Stimulated activated CD8-positive, alpha-beta memory T cell treated with anti-CD3 and anti-CD28 coated beads, Interleukin-2, amount 100 ng/mL, for 48 hours (primary cell): ENCODE data around the gene PLAAT4.
"Not testable (repeated sequence)": the region's sequence is repeated elsewhere in the genome, so short reads cannot be mapped to it uniquely, and the experiment has no call there.

ENCODE experiments used
- DNase-seq, 2 donors: peaks; one replicate each; pipeline ENCODE4 v3.0.0-alpha.2; 2020; ENCODE audit warnings: low read depth in 2 of 2

The PLAAT4 gene

DNA sequence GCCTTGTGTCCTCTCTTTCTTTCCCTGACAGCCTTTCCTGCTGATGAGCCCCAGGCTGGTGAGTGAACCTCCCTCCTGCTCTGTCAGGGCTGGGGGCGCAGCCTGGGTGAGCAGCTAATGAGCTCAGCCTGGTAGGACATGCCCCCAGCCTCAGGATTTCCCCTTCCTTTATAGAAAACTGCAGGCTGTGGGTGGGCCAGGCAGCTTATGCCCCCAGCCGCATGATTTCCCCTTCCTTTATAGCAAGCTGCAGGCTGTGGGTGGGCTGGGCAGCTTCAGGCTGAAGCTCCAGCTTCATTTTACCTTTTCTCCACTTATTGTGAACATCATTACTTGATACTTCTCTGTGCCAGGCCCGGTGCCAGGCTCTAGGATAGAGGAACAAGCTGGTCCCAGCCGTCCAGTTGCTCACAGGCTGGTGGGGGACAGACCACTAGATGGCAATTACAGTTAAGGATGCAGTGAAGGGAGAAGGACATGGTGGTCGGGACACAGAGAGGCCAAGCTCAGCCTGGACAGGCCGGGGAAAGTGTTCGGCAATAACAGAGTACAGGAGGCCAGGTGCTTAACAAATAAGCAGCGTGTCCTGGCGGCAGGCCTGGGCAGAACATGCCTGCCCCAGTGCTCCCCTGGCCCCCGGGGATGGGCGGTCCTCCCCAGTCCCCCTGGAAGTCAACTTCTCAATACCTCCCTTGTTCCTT lies 25.4 kb upstream of the PLAAT4 start:
- DNase-seq, result no peak

DNA sequence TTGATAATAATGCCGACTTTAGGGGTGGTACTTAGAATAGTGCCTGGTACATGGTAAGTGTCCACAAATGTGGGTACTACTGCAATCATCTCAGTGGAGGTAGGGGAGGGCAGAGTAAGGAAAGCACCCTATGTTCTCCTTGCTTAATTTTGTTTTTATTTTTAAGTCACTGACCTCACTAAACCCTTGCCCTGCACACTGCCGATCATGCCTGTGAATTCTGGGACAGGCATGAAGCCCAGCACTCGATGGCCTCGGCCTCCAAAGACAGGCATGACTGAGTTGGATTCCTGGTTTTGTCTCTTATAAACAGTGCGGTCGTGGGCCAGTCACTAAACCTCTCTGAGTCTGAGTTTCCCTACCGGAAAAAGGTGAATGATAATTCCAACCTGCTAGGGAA lies 23.8 kb upstream of the PLAAT4 start:
- DNase-seq, result no peak

DNA sequence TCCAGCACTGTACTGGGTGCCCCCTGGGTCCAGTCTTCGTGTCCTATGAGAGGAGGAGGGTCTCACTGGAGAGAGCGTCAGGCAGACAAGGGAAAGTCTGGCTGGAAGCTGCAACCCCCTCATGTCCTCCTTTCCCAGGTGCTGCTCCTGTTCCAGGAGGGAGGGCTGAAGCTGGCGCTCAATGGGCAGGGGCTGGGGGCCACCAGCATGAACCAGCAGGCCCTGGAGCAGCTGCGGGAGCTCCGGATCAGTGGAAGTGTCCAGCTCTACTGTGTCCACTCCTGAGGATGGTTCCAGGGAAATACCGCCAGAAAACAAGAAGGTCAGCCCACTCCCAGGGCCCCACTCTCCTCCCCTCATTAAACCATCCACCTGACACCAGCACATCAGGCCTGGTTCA lies 20.5 kb upstream of the PLAAT4 start:
- no peak for DNase-seq

DNA sequence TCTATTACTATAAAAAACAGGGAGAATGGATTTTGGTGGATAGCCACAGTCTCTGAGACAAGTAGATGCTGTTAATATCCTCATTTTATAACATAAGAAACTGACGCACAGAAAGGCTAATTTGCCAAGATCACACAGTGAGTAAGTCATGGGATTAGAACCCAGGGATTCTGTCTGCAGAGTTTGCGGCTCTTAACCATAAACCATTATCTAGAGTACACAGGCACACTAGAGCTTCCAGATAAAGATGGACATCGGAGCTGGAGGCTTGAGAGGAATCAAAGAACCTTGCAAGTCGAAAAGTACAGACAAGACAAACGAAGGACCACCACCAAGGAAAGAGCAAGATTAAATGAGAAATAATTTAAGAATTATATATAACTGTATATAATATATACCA lies 19.5 kb upstream of the PLAAT4 start:
- DNase-seq, result no peak

DNA sequence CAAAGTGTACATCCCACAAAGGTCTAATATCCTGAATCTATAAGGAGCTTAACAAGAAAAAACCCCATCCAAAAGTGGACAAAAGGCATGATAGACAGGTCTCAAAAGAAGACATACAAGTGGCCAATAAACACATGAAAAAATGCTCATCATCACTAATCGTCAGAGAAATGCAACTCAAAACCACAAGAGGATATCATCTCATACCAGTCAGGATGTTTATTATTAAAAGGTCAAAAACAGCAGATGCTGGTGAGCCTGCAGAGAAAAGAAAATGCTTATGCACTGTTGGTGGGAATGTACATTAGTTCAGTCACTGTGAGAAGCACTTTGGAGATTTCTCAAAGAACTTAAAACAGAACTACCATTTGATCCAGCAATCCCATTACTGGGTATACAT lies 18.1 kb upstream of the PLAAT4 start:
- DNase-seq, result no peak

DNA sequence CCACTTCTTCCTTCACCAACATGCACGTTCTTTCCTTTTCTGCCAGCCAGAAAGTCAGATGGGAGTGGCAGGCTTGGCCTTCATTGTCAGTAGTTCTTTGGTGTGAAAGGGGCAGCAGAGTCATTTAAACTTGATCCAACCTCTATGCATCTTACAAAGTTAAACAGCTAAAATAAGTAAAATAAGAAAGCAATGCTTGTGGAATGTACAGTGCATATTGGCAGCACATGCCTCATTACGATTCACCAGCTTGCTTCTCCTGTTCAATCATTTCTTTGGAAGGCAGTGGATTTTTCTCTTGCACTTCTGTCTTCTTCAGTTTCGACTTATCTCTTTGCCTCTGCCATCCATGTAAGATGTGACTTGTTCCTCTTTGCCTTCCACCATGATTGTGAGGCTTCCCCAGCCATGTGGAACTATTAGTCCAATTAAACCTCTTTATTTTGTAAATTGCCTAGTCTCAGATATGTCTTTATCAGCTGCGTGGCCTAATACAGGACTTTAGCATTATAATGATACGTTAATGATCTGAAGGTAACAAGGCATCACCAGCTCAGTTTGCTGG lies 15.9 kb upstream of the PLAAT4 start:
- no peak for DNase-seq

DNA sequence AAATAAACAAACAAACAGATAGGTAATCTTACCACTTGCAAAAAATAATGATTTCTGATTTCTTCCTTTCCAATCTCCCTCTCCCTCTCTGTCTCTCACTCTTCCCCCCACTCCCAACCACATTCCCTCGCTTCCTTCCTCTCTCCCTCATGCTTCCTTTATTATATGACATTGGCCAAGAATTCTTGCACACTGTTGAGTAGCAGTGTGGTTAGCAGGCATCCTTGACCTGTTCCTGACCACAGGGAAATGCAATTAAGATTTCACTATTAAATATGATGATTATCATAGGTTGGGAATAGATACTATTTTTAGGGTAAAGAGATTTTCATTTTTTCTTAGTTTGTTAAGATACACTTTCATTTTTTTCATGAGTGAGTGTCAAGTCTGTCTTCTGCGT lies 14.7 kb upstream of the PLAAT4 start:
- DNase-seq, result no peak

DNA sequence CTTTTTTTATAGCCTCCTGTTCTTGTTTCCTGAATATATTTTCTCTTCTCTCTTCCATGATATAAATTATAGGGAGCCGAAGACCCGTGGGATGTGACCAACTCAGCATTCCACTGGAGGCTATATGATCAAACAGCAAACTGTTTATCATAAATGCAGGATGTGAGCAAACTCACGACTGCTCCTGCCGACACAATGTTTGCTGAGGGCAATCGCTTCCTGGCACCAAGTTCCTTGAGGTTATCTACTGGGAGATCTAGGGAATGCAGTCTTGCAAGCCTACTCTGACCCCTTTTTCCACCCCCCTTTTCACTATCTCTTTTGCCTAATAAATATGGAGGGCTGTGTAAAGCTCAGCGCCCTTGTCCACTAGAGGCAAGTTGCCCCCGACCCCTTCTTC lies 13.5 kb upstream of the PLAAT4 start:
- no peak for DNase-seq

DNA sequence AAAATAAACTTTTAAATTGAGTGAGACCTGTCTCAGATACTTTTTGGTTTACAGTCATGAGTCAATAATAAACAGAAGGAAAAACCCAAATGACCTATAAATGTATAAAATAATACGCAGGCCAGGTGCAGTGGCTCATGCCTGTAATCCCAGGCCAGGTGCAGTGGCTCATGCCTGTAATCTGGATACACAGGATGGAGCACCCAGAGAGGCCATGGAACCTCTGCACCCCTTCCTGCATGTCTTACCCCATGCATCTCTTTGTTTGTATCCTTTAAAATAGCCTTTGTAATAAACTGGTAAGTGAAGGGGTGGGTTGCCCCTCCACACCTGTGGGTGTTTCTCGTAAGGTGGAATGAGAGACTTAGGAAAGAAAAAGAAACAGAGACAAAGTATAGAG lies 8.9 kb upstream of the PLAAT4 start:
- DNase-seq, result no peak

DNA sequence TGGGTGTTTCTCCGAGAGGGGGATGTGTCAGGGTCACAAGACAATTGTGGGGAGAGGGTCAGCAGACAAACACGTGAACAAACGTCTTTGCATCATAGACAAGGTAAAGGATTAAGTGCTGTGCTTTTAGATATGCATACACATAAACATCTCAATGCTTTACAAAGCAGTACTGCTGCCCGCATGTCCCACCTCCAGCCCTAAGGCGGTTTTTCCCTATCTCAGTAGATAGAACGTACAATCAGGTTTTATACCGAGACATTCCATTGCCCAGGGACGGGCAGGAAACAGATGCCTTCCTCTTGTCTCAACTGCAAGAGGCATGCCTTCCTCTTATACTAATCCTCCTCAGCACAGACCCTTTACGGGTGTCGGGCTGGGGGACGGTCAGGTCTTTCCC lies 8.5 kb upstream of the PLAAT4 start:
- not testable (repeated sequence) for DNase-seq

DNA sequence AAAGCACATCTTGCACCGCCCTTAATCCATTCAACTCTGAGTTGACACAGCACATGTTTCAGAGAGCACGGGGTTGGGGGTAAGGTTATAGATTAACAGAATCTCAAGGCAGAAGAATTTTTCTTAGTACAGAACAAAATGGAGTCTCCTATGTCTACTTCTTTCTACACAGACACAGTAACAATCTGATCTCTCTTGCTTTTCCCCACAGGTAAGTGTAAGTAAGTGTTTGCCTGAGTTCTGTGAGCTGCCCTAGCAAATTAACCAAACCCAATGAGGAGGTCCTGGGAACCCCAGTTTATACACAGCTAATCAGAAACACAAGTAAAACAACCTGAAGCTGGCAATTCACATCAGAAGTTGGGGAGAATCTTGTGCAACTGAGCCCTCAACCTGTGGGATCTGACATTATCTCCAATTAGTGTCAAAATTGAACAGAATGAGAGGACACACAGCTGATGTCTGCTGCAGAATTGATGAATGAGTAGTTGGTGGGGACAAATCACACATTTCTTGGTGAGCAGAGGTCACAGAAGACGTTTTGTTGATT lies 7.8 kb upstream of the PLAAT4 start:
- DNase-seq, result not testable (repeated sequence)

DNA sequence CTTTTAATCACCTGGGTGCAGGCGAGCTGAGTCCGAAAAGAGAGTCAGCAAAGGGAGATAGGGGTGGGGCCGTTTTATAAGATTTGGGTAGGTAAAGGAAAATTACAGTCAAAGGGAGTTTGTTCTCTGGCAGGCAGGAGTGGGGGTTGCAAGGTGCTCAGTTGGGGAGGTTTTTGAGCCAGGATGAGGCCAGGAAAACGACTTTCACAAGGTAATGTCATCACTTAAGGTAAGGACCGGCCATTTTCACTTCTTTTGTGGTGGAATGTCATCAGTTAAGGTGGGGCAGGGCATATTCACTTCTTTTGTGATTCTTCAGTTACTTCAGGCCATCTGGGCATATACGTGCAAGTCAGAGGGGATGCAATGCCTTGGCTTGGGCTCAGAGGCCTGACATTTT lies 7.2 kb upstream of the PLAAT4 start:
- not testable (repeated sequence) for DNase-seq

DNA sequence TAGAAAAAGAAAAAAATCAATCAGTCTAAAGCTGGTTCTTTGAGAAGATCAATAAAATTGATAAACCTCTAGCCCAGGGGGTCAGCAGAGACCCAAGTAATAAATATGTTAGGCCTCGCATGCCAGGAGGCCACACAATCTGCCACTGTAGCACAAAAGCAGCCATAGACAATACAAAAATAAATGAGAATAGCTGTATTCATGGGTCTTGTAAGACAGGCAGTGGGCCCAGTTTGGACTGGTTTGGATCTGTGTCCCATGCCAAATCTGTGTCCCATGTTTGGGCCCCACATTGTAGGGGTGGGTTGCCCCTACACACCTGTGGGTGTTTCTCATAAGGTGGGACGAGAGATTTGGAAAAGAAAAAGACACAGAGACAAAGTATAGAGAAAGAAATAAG lies 6.6 kb upstream of the PLAAT4 start:
- DNase-seq, result no peak

DNA sequence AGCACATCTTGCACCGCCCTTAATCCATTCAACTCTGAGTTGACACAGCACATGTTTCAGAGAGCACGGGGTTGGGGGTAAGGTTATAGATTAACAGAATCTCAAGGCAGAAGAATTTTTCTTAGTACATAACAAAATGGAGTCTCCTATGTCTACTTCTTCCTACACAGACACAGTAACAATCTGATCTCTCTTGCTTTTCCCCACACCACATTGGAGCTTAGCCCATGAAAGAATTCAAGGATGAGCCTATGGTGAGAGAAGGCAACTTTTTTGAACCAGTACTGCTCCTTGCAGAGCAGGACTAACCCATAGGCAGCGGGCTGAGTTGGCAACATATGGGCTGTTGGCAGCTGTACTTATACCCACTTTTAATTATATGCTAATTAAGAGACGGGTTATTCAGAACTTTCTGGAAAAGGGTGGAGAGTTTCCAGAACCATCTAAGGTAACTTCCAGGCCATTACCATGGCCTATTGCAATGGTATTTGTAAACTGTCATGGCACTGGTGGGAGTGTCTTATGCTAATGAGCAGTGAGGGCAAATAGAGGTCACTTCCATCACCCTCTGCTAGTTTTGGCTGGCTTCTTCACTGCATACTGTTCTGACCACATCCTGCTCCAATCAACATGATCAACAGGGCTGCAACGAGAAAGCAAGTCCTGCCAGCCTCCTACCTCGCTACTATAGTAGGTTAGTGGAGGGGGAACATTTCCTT lies 5.4 kb upstream of the PLAAT4 start:
- not testable (repeated sequence) for DNase-seq

DNA sequence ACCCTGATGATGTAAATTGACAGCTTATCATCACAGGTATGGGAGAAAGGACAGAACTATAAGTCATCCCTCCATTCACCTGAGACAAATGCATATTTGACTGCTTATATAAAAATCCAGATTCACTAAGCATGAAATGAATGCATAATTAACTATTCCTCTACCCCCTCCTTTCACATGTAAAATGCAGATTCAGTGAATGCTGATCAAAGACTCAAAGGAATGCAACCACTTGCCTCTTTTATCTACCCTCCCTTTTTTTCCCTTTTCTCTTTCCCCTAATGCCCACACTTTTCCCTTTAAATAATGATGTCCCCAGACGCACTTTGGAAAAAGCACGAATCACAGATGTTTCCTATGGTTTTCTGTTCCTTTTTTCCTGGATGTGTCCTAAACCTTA lies 4.5 kb upstream of the PLAAT4 start:
- no peak for DNase-seq

DNA sequence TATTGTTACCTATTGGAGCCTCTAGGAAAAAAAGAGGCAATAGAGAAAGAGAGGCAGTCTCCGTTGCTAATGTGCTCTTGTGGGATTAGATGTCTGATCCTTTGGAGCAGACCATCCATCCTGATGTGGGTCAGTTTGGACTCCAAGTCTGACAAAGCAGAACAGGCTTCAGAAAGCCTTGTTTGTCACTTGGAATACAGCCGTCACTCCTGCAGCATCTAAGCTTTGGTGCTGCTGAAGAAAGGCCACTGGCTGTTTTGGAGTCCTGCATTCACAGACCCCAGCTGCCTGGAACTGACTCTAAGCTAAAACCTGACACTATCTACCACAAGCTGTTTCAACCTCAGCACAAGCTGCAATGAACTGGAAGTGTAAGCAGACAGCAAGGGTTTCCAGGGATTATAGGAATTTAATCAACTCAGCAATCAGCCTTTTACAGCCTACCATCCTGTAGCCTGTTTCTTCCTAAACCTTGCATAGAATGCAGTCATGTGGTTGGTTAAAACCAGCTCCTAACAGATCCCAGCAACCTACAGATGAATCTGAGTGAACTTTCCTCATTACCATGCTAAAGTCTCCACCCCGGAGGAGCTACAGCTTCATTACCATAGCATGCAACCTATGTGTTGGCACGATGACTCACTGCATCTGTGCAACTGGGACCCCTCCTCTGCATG lies 3.7 kb upstream of the PLAAT4 start:
- no peak for DNase-seq

DNA sequence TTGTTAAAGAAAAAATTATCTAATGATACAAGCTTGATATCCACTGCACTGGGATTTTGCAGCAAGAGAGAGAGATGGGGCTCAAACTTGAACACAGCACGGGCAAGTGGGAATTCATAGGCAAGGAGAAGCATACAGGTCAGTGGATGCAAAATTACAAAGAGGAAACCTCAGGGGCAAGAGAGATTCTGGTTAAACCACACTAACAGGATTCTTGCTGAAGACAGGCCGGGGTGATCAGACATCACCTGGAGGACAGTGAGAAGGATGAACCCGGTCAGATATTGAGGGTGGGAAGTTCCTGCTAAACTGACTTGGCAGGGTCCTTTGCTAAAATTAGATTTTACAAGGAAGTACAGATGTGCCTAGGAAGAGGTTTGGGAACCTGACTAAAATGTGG lies 2.5 kb upstream of the PLAAT4 start:
- no peak for DNase-seq

DNA sequence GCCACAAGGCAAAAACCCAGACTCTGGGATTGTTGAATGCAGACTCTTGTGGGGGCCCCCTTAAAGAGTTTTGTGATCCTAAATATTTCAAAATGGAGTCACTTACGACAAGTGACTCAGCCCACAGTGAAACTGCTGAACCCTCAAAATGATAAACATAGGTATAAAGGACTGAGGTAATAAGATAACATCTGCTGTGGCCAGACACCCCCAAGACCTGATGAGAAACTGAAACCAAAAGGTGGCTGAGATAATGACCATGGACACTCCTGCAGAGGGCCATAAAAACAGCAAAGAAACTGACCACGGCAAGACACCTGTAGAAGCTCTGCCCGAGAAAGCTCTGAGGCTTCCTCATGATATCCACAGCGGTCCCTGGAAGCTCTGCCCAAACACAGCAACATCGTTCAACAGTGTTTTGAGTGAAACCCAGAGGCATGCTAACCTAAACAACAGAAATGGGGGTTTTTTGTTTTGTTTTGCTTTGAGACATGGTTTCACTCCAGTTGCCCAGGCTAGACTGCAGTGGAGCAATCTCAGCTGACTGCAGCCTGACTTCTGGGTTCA lies 1.6 kb upstream of the PLAAT4 start:
- no peak for DNase-seq

DNA sequence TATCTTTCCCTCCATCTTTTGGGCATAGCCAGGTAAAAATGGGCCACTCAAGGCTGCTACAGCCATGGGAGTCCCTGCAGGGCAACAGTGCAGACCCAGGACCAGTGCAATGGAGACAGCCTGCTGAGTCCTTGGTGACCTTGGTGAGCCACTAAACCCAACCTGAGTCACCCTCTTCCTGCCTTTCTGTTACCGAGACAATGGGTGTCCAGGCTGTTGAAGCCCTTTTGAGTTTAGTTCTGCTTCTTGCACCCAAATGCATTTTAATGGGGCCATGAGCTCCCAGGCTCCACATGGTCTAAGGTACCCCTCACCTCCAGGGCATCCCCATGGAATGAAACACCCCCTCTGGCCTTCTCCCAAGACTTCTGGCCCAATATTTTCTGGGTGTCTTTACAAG lies 874 bp upstream of the PLAAT4 start:
- no peak for DNase-seq

DNA sequence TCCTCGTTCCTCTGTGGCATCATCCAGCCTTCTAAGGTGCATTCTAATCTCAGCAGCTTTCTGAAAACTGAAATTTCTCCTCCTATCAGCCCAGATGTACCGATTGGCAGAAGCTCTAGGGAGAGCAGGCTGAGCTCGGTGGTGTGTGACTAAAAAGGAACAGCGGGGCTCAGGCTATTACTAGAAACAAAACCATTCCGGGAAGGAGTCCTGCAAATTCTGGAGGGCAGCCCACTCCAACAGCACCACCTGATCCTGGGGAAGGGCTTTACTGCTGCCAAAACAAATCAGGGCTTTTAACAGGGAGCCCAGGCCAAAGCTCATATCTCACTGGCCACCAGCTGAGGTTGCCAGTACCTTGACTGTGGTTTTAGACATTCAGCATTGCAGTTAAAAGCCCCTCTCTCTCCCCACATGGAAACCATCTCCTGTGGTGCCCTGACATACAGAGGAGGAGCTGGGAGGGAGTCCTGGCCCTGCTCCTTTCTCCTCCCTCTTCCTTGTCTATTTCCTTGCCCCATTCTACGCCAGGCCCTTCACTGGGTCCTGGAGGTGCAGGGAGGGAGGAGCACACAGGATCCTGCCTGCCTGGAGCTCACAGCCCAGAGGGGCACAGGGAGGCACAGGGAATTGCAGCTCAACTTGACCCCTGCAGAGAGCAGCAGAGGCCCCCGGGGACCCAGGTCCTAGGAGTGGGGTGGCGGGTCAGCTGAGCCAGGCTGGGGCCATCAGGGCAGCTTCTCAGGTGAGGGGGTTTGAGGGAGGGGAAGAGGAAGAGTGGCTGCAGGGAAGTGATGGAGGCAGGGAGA lies 889 bp downstream of the PLAAT4 start:
- DNase-seq, result no peak

DNA sequence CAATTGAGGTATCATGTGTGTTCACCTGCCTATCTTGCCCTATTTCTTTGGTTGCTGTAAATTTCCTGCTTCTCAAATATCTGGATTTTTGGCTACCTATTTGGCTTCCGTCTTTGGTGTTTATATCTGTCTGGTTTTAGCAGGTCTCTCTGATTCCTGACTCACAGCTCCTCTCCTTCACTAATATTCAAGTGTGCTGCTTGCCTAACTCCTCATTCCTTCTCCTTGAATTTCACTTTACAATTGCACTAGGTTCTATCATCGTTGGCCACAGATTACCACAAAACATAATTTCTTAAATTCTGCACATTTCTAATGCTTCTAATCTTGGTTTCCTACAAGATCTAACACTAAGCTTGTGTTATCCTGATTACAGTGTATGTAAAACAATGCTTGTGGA lies 5.9 kb downstream of the PLAAT4 start:
- DNase-seq, result not testable (repeated sequence)
